HG02642 (cell line): ENCODE measurements around the gene ASIC4.

ENCODE experiments used
- ATAC-seq: cut with Tn5 transposase; IDR thresholded peaks from one replicate; pipeline ENCODE4 v1.9.1; 2021; ENCODE audit warnings: mild to moderate bottlenecking; ENCODE audit not compliant: unreplicated experiment, poor library complexity

ASIC4 gene

DNA sequence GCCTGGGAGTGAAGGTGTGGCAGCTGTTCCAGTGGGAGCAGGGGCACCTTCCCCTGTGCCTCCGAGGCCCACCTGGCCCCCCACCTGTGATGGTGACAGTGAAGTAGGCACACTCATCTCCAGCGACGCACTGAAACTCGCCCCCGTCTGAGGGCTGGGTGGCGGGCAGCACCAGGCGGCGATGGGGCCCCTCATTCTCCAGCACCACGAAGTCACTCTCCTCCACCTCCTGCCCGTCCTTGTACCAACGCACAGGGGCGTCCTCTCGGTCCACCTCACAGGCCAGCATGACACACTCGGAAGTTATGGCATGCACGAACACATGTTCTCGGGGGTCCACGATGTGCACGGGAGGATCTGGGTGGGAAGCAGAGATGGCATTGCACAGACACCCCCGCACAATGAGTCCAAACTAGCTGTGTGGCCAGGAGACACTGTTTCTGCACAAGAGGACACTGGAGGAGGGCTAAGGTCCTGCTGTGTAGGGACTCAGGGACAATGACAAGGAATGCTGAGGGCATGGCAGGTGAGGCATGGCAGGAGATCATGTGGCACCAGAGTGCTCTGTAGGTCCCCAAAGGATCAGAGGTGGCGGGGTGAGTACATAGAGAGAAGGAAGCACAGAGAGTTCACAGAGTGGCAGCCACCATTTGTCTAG is 49.1 kb downstream of the ASIC4 start:
- ATAC-seq = no peak

DNA sequence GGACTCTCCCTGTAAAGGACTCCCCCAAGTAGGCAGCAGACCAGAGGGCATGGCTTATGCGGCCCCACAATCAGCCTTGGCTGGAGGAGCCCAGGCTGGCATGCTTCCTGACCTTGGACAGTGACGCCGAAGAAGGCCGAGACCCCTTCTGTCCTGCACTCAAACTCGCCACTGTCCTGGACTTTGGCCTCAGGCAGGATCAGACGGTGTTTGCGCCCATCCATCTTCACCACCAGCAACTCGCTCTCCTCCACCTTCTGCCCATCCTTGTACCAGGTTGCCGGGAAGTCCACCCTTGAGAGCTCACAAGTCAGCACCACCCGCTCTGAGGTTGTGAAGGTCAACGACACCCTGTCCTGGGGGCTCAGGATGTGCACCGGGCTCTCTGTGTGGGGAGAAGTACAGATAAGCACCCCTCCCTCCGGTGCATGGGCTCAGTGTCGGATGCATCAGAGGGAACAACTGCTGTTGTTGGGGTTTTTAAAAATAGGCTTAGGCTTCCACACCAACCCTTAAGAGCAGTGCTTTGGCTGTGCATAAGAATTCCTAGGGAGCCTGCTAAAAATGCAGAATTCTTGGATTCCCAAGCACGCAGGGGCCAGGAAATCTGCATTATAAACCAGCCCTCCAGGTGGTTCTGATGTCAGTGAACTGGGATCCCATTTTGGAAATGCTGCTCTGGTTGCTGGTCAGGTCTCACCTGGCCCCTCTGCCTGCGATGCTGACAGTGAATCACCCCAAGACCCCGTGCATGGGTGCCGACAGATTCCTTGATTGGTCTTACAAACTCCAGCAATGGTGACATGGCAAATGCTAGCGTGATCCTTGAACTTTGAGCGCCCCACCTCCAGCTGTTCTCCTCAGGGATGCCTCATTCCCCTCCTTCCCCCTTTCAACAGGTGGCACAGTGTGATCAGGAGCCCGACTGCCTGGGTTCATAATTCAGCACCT is 51.1 kb downstream of the ASIC4 start:
- ATAC-seq = no peak

DNA sequence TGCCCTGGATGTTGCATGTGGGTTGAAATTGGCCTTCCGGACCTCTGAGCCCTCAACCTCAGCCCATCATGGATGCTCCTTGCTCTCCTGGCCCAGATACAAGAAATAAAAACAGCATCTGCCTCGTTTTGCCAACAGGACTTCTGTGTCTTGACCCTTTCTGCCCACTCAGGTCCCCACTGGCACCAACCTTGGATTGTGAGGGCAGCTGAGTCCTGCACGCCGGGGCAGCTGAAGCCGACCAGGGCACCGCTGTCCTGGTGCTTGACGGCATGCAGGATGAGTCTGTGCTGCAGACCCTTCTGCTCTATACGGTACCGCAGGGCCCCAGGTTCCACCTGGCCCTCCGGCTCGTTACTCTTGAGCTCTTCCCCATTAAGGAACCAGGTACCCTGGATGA is 52.4 kb downstream of the ASIC4 start:
- no peak for ATAC-seq

DNA sequence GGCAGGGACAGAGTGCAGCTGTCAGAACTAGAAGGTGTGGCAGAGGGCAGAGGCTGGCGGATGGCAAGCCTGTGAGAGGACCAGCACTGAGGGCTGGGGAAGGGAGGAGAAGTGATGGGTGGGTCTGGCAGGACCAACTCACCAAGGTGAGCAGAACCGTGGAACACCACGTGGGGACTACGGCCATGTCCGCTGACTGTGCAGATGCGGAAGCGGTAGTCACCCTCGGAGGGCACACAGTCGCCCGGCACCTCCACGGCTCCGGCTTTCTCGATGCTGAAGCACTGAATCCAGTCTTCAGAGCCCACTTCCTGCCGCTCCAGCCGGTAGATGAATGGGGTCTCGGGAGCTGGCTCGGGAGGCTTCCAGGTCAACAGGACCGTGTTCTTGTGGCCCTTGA is 52.8 kb downstream of the ASIC4 start:
- ATAC-seq = no peak

DNA sequence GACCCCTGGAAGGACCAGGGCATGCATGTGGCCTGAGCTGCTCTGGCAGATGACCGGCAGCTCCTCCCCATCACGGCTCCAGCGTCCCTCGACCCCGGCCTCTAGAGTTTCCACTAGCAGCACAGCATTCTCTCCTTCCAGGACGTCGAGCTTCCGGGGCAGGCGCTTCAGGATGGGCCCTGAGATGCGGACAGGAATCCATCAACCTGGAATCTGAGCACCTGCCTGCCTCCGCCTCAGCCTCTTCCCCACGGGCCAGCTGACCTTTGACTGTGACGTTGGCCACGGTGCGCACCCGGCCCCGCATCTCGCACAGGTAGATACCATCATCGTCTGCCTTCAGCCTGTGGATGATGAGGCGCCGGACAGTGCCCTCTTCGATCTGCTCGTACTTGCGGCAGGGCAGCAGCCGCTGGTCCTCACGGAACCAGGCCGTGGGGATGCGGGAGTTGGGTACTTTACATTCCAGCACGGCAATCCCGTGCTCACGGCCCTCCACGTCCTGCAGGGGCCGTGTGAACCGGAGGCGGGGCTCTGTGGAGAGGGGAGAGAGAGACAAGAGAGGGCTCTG is 53.6 kb downstream of the ASIC4 start:
- no peak for ATAC-seq

DNA sequence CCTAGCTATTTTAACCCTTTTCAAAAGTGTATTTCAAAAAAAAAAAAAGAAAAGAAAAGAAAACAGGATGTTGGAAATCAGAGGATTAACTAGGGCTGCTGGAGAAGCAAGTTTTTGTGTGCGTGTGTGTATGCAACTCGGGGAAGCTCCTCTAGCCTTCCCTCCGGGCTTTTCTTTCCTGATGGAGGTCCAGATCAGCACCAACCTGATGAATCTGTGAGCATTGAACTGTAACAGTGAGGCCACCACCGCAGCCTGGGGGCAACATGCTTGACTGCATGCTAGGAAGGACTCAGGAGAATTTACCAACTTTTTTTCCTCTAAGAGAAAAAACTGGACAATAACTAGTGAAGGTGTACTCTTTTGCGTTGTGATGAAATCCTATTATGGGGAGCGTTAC is 54.8 kb downstream of the ASIC4 start:
- ATAC-seq = no peak

DNA sequence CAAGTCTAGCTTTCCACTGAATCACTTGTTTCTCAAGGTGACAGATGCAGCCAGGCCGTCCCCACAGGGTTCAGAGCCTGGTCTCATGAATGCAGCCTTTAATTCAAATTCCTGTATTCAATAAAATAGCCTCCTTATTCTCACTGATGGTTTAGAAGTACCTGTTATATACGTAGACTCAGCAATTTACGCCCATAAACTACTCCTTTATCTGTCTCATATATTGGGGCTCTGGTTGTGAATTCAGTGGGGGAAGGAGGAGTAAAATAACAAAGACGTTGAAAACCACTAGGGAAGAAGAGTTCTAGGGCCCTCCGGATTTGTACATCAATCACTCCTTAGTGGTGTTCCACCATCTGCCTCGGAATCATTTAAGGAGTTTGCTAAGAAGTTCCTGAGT is 55.4 kb downstream of the ASIC4 start:
- no peak for ATAC-seq

DNA sequence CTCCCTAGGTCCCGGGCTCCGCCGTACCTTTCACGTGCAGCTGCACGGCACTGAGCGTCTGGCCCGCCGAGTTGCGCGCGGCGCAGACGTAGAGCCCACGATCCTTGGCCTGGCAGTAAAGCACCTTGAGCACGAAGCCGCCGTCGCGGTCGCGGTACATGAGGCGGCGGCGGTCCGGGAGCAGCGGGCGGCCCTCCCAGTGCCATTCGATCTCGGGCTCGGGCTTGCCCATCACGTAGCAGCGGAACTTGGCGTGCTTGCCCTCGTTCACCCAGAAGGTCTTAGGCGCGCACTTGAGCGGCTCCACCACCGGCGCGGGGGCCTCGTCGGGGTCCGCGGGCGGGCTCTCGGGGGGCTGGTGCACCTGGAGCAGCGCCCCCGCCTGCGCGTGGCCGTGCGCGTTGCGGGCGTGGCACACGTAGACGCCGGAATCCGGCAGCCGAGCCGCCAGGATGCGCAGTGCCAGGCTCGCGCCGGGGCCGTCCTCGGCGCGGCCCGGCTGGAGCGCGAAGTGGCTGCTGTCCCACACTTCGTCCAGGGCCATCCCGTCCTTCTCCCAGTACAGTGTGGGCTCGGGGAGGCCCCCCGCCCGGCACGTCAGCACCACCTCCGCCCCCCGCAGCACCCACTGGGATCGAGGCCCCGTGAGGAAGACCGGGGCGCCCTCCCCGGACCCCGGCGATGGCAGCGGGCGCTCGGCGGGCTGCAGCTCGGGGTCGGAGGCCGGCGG is 56.1 kb downstream of the ASIC4 start:
- no peak for ATAC-seq

DNA sequence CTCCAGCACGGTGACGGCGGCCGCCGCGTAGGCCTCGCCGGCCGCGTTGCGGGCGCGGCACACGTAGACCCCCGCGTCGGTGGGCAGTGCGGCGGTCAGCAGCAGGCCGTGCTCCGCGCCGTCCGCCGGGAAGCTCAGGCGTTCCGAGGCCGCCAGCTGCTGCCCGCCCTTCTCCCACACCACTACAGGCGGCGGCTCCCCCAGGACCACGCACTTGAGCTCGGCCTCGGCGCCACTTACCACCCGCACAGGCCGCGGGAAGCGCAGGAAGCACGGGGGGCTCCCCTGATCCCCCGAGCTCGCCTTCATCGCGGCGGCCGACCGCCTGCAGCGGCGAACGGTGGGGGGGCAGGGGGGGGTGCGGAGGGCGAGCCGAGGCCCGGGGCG is 56.6 kb downstream of the ASIC4 start:
- ATAC-seq = no peak

DNA sequence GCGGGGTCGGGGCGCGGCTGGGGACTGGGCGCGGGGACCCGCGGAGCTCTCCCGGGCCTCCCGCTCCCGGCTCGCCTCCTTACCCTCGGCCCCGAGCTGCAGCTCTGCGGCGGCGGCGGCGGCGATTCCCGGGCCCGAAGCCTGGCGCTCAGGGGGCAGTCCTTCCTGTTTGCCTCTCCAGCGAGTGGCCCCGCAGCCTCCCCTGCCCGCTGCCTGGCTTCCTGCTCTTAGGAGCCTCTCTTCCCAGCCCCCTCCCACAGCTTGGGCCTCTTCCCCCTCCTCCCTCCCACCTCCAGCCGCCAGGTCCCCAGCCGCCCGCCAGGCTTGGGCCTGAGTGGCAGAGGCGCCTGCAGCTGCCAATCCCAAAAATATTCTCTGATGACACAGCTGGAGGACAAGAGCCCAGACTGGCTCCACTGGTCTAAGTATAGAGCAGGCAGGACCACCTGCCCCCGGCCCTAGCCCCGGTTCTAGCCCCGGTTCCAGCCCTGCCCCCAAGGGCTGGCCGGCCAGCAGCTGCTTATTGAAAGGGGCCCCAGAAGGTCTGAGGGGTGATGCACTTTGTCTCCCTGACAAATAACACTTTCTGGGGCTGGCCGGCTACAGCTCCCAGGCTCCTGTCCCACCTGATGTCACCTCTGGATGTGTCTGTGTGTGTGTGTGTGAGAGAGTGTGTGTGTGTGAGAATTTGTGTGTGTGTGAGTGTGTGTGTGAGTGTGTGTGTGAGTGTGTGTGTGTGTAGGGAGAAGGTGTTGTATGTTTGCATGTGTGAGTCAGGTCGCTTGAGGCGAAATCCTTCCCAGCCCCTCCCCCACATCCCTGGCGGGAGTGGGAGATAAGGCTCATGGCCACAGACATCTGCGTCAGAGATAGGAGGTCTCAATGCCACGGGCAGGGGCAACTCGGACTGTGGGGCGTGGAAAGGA is 57.3 kb downstream of the ASIC4 start, which contains the start of gene OBSL1:
TSS of gene OBSL1 (minus strand) at position 229 of the 926 bp plus-strand sequence. CDS start 307 bp downstream, outside the sequence.
- no peak for ATAC-seq

DNA sequence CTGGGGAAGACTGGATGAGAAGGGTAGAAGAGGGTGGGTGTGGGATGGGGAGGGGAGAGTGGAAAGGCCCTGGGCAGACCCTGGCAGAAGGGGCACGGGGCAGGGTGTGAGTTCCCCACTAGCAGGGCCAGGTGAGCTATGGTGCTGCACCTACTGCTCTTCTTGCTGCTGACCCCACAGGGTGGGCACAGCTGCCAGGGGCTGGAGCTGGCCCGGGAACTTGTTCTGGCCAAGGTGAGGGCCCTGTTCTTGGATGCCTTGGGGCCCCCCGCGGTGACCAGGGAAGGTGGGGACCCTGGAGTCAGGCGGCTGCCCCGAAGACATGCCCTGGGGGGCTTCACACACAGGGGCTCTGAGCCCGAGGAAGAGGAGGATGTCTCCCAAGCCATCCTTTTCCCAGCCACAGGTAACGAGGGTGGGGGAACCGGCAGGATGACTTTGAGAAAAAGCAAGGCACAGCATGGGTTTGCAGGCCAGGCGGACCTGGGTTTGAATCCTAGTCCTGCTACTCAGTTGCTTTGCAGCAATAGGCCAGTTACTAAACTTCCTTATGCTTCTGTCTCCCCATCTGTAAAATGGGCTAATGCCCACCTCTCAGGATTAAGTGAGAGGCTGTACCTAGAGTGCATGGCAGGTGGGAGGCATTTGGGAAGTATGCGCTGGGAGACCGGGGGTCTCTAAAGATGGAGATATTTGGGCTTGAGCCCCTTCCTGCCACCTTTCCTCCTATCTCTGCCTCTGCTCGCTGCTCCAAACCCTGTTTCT is 58.1 kb downstream of the ASIC4 start, which contains the start of gene INHA:
TSS of gene INHA (plus strand) at position 74 of the 765 bp plus-strand sequence. CDS start at position 139, 65 bp downstream.
- ATAC-seq = no peak

DNA sequence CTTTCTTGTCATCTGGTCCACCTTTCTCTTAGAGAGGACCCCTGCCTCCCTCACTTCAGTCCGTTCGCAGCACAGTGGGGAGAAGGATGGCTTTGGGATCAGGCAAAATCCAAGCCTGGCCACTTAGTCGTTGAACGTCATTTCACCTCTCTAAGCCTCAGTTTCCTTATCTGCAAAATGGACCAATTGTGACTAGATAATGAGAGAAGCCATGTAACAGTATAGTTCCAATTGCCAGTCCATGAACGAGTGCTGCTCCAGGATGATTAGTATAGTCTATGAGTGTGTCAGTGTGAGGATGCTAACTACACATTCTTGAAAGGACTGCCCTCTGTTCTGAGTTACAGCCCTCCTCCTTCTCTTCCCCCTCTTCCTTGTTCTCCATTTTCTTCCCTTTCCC is 58.9 kb downstream of the ASIC4 start:
- no peak for ATAC-seq

DNA sequence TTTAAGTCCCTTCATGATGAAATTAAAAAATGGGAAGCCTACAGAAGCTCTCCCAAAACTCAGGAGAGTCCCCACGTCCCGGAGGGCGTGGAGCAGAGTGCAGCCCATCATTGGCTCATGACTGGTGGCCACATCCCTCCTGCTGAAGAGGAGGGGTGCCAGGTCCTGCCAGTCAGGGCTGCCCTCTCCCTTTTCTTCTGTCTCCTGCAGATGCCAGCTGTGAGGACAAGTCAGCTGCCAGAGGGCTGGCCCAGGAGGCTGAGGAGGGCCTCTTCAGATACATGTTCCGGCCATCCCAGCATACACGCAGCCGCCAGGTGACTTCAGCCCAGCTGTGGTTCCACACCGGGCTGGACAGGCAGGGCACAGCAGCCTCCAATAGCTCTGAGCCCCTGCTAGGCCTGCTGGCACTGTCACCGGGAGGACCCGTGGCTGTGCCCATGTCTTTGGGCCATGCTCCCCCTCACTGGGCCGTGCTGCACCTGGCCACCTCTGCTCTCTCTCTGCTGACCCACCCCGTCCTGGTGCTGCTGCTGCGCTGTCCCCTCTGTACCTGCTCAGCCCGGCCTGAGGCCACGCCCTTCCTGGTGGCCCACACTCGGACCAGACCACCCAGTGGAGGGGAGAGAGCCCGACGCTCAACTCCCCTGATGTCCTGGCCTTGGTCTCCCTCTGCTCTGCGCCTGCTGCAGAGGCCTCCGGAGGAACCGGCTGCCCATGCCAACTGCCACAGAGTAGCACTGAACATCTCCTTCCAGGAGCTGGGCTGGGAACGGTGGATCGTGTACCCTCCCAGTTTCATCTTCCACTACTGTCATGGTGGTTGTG is 60.4 kb downstream of the ASIC4 start:
- ATAC-seq = no peak

DNA sequence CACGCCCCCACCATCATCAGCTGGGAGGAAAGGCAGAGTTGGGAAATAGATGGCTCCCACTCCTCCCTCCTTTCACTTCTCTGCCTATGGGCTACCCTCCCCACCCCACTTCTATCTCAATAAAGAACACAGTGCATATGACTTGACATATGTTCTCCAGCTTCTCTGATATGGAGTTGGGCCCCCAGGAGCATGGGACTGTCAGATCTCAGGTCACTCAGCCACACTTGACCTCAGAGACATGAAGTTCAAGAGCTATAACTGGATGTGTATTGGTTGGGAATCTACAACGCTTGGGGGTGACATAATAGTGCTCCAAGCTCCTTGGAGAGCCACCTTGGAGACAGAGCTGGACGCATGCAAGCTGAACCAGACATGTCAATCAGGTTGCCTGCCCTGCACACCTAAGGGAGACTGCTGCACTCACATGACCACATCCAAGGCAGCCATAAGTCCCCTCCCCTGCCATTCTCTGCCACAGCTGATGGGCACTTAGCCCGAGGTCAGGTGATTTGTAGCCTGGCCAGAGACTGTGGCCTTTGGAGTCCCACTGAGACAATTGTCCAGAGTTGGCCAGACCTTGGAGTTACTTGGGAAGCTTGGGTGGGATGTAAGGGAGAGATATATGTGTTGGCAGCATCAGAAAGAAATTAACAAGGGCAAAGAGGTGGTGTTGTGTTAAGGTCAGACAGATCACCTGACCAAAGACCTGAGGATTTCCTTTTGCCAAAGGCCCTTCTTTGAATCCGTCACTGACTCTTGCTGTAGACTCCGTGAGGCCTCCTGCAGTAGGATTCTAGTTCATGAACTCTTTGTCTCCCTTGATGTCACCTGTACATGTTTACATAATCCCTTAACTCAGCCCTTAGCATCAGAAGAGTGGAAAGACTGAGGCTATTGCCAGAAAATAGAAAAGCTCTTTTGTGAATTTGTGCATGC is 61.6 kb downstream of the ASIC4 start:
- ATAC-seq = no peak

DNA sequence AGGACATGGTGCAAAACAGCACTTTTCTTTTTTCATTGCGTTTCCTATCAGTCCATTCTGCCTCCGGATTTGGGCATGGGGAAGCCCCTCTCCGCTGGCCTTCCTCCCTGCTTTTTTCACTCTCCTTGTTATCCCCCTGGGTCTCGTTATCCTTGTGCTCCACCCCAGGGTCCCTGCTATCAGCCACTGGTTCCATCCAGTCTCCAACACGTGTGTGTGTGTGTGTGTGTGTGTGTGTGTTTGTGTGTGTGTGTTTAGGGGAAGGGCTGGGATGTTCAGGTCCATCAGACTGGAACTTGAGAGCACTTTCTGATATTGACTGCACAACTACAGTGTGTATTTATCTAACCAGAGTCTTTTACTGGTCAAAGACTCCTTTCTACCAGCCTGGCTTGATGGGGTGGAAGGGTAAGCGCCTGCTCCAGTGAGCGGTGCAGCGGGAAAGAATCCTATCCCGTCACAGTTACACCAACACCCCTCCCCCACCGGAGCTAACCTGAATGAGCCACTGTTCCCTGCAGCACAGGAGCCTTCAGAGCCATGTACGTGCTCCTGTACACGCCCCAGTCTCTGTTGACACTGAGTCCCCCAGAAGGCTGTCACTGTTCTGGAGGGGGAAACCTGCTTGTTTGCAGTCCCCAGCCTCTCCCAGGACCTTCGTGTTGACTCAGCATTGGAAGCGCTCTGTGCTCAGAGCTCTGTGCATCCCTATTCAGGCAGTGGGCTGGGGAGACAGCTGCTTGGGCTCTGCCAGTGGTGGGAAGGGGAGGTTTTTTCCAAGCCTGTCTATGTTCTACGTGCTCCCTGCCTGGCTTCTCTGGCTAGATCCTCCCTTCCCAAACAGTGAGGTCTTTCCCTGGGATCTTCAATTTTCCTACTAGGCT is 62.5 kb downstream of the ASIC4 start:
- ATAC-seq = no peak
